Rectal smooth muscle tissue (tissue), 1 donor: ENCODE measurements around the gene HCAR1.
"Not testable (repeated sequence)": the region's sequence is repeated elsewhere in the genome, so short reads cannot be mapped to it uniquely, and the experiment has no call there.

Source experiments
- H3K27ac ChIP-seq: one replicate; pipeline ENCODE4 v1.7.0; 2013; ENCODE audit warnings: low read depth, low read length, inconsistent platforms
- H3K27me3 ChIP-seq: one replicate; pipeline ENCODE4 v1.7.0; 2013; ENCODE audit warnings: low read length; ENCODE audit not compliant: control insufficient read depth, insufficient read depth
- H3K36me3 ChIP-seq: one replicate; pipeline ENCODE4 v1.7.0; 2013; ENCODE audit warnings: low read length; ENCODE audit not compliant: control insufficient read depth, insufficient read depth
- H3K4me1 ChIP-seq: one replicate; pipeline ENCODE4 v1.7.0; 2013; ENCODE audit warnings: low read length; ENCODE audit not compliant: control insufficient read depth, insufficient read depth
- H3K4me3 ChIP-seq: one replicate; pipeline ENCODE4 v1.7.0; 2013; ENCODE audit warnings: low read length
- H3K9ac ChIP-seq: one replicate; pipeline ENCODE4 v1.7.0; 2013; ENCODE audit warnings: low read length

Gene HCAR1

GRCh38 chr12:122711266-122711665 is 19.4 kb downstream of the HCAR1 start:
- not testable (repeated sequence) for H3K27ac ChIP-seq, H3K36me3 ChIP-seq, H3K27me3 ChIP-seq, H3K4me3 ChIP-seq, H3K4me1 ChIP-seq, H3K9ac ChIP-seq

- not testable (repeated sequence) for H3K36me3 ChIP-seq, H3K27ac ChIP-seq, H3K4me3 ChIP-seq, H3K4me1 ChIP-seq, H3K27me3 ChIP-seq, H3K9ac ChIP-seq
These were observed 20.3 kb downstream of the HCAR1 start for GRCh38 chr12:122710341-122710740.

DNA sequence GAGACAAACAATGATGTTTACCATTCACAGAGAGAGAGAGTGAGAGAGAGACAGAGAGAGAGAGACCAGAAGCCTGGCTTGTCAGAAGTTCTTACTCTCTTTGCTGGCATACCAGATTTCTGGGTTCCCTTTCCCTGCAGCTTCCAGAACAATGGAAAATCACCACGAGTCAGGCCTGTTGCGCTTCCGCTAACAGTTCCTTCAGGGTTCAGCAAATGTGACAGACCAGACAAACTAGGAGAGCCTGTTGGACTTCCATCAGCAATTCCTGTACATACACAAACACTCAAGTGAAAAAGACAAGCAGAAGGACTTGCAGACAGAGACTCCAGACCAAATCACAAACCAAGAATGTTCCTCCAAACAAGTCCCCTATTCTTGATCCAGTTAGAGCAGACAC is 21.4 kb downstream of the HCAR1 start:
- not testable (repeated sequence) for H3K27ac ChIP-seq, H3K27me3 ChIP-seq, H3K36me3 ChIP-seq, H3K4me3 ChIP-seq, H3K9ac ChIP-seq, H3K4me1 ChIP-seq

DNA sequence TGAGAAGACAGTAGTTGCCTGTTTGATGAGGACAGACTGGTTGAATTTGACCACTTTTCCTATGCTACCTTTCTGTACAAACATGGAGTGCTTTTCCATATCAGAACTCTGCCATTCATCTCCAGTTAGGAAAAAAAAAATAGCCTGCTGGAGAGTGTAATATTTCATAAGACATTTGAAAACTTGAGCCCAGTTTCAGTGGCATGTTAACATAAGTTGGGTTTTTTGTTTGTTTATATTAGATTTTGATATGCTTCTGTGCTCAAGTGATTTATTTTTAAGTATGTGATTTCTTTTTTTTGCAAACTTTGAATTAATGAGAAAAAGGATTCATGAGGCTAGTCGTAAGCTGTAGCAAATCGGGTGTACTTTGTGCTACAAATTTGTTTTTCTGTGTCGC is 26.8 kb downstream of the HCAR1 start:
- H3K4me1 ChIP-seq, H3K27ac ChIP-seq, H3K27me3 ChIP-seq, H3K9ac ChIP-seq, H3K4me3 ChIP-seq, H3K36me3 ChIP-seq: not testable (repeated sequence)

GRCh38 chr12:122702890-122703611 is 27.6 kb downstream of the HCAR1 start, which contains the start of gene HCAR2:
TSS of gene HCAR2 (minus strand) at chr12:122703357. CDS start at chr12:122703283, 74 bp downstream.
- not testable (repeated sequence) for H3K36me3 ChIP-seq, H3K4me3 ChIP-seq, H3K9ac ChIP-seq, H3K4me1 ChIP-seq, H3K27me3 ChIP-seq, H3K27ac ChIP-seq

- H3K4me1 ChIP-seq, H3K4me3 ChIP-seq, H3K9ac ChIP-seq, H3K36me3 ChIP-seq, H3K27ac ChIP-seq, H3K27me3 ChIP-seq: not testable (repeated sequence)
These were observed 29.2 kb downstream of the HCAR1 start for GRCh38 chr12:122701481-122701880.

DNA sequence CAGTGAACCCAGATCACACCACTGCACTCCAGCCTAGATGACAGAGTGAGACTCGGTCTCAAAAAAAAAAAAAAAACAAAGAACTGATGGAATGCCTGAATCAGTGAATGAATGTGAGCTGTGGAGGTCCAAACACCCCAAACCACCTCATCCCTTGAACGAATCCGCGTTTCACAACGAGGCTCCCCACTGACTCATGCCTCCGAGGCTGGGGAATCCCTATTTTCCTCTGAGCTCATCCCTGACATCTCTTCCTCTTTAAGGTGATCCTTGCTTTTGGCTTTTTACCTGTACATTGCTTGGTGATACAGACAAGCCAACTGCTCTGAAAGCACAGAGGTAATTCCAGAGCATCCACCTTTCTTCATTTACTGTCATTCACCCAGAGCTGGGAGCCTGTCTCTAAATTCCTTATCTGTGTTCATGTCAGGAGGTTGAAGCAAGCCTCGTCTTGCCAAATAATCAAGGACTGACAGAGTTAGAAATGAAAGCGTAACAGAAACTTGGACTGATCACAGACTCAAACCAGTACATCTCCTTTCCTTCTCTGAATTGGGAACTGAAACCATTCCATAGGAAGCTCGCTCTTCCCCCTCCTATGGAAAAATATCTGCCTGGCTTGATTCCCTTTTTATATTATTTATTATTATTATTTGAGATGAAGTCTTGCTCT is 30.5 kb downstream of the HCAR1 start:
- H3K4me3 ChIP-seq, H3K27me3 ChIP-seq, H3K36me3 ChIP-seq, H3K27ac ChIP-seq, H3K4me1 ChIP-seq, H3K9ac ChIP-seq: not testable (repeated sequence)

DNA sequence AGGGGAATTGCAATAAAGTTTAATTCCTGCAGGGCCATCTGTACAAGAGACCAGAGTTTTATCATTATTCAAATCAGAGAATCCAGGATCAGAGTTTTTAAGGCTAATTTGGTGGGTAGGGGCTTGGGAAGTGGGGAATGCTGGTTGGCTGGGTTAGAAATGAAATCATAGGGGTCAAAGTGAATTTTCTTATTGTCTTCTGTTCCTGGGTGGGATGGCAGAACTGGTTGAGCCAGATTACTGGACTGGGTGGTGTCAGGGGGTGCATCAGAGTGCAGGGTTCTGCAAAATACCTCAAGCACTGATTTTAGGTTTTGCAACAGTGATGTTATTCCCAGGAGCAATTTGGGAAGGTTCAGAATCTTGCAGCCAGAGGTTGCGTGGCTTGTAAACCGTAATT is 33.7 kb downstream of the HCAR1 start:
- H3K4me1 ChIP-seq, H3K27ac ChIP-seq, H3K27me3 ChIP-seq, H3K9ac ChIP-seq, H3K36me3 ChIP-seq, H3K4me3 ChIP-seq: not testable (repeated sequence)

GRCh38 chr12:122691566-122691965 is 39.1 kb downstream of the HCAR1 start:
- no peaks in the 10 kb centered on the region for H3K27me3 ChIP-seq
- no peak overlapping the region for H3K27ac ChIP-seq
- H3K9ac ChIP-seq: no peak overlapping the region
- no peak overlapping the region for H3K4me3 ChIP-seq
- no peaks in the 10 kb centered on the region for H3K36me3 ChIP-seq
- H3K4me1 ChIP-seq: no peaks in the 10 kb centered on the region

- no peak overlapping the region for H3K4me3 ChIP-seq
- H3K27me3 ChIP-seq: no peaks in the 10 kb centered on the region
- H3K4me1 ChIP-seq: no peaks in the 10 kb centered on the region
- H3K27ac ChIP-seq: no peak overlapping the region
- no peak overlapping the region for H3K9ac ChIP-seq
- no peaks in the 10 kb centered on the region for H3K36me3 ChIP-seq
These were observed 42.4 kb downstream of the HCAR1 start for GRCh38 chr12:122688291-122688690.

- Histone ChIP-seq H3K4me3 (no peak overlapping the region), H3K27me3 (no peaks in the 10 kb centered on the region), H3K27ac (no peak overlapping the region), H3K9ac (no peak overlapping the region), H3K36me3 (no peaks in the 10 kb centered on the region), H3K4me1 (no peaks in the 10 kb centered on the region)
These were observed 43.6 kb downstream of the HCAR1 start for GRCh38 chr12:122687086-122687485.

DNA sequence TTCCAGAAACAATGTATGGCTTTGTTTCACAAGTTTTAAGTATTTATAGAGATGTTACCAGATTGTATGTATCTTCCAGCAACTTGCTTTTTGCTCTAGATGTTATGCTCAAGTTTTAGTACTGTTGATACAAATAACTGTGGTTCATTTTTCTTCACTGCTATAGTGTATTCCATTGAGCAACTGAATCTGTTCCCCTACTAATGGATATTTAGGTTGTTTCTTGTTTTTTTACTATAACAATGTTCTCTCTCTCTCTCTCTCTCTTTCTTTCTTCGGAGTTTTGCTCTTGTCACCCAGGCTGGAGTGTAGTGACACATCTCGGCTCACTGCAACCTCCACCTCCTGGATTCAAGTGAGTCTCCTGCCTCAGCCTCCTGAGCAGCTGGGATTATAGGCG is 44.1 kb downstream of the HCAR1 start:
- H3K9ac ChIP-seq: no peak overlapping the region
- H3K27me3 ChIP-seq: no peaks in the 10 kb centered on the region
- no peaks in the 10 kb centered on the region for H3K4me1 ChIP-seq
- H3K36me3 ChIP-seq: no peaks in the 10 kb centered on the region
- H3K4me3 ChIP-seq: no peak overlapping the region
- no peak overlapping the region for H3K27ac ChIP-seq

DNA sequence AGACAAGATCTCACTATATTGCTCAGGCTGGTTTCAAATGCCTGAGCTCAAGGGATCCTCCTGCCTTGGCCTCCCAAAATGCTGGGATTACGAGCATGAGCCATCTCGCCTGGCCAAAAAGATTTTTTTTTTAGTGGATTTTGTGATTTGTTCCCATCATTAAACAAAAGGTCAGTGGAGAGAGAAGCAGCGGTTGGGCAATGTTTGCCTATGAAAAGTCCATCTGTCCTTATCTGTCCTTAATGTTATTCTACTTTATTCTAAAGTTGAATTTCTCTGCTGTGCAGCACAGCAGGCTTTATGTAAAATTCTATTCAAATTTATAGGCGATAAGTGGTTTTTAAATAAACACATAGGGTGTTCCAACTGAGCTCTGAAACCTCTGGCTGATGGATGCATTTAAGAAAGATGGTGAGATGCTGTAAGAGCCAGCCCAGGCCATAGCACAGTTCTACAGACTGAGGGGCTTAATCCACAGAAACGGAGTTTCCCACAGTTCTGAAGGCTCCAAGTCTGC is 46.3 kb downstream of the HCAR1 start:
- Histone ChIP-seq H3K4me1 (no peaks in the 10 kb centered on the region), H3K27ac (no peak overlapping the region), H3K27me3 (no peaks in the 10 kb centered on the region), H3K36me3 (no peaks in the 10 kb centered on the region), H3K9ac (no peak overlapping the region), H3K4me3 (no peak overlapping the region)
